Parathyroid adenoma (tissue), 2 donors: Measurements from ENCODE around the gene TNFSF15.

Experiments
- H2AFZ ChIP-seq: fragments of 300-600 bp; sonication (generic); one replicate; pipeline ENCODE4 v1.7.0; 2017; ENCODE audit warnings: antibody characterized with exemption, mild to moderate bottlenecking
- H3K27ac ChIP-seq: fragments of 300-600 bp; sonication (generic); one replicate; pipeline ENCODE4 v1.7.0; 2017
- H3K27me3 ChIP-seq: fragments of 300-600 bp; sonication (generic); one replicate; pipeline ENCODE4 v1.7.0; 2017; ENCODE audit warnings: low read length; ENCODE audit not compliant: control insufficient read depth, insufficient read depth
- H3K36me3 ChIP-seq: fragments of 300-600 bp; sonication (generic); one replicate; pipeline ENCODE4 v1.7.0; 2017; ENCODE audit warnings: low read length; ENCODE audit not compliant: control insufficient read depth, insufficient read depth
- H3K4me1 ChIP-seq: fragments of 300-600 bp; sonication (generic); one replicate; pipeline ENCODE4 v1.7.0; 2017; ENCODE audit warnings: control low read depth
- H3K4me2 ChIP-seq: fragments of 300-600 bp; sonication (generic); one replicate; pipeline ENCODE4 v1.7.0; 2017; ENCODE audit warnings: low read length
- H3K4me3 ChIP-seq: fragments of 300-600 bp; sonication (generic); one replicate; pipeline ENCODE4 v1.7.0; 2017; ENCODE audit warnings: low read depth, low read length
- H3K79me2 ChIP-seq: fragments of 300-600 bp; sonication (generic); one replicate; pipeline ENCODE4 v1.7.0; 2017; ENCODE audit warnings: control low read depth
- H3K9ac ChIP-seq: fragments of 300-600 bp; sonication (generic); one replicate; pipeline ENCODE4 v1.7.0; 2017; ENCODE audit warnings: mild to moderate bottlenecking
- H3K9me3 ChIP-seq: fragments of 300-600 bp; sonication (generic); one replicate; pipeline ENCODE4 v1.7.0; 2017; ENCODE audit warnings: low read length; ENCODE audit not compliant: control insufficient read depth
- TF ChIP-seq, protein P1 (sequence below): fragments of 300-600 bp; sonication (generic); IDR thresholded peaks from one replicate; pipeline ENCODE4 v1.7.0; 2017; ENCODE audit warnings: antibody characterized with exemption, mild to moderate bottlenecking
- donor health status: primary hyperparathyroidism.

Gene TNFSF15

GRCh38 chr9:114805670-114806525 is at the start of gene TNFSF15:
Gene TNFSF15, minus strand, starts transcription at chr9:114806039. Its CDS starts 27 bp downstream, at chr9:114806012.
- Histone ChIP-seq H3K27ac (peak within 1 kb of the TSS; percentile 89), H3K4me3 (peak within 1 kb of the TSS; percentile 34), H3K4me1 (peaks cover 34% of the 10 kb centered on the region), H3K4me2 (peak within 1 kb of the TSS; percentile 52), H3K9ac (no peak within 1 kb of the TSS), H3K27me3 (no peaks in the 10 kb centered on the region), H3K36me3 (no peaks in the 10 kb centered on the region), H3K9me3 (no peaks in the 10 kb centered on the region), H3K79me2 (no peaks in the 10 kb centered on the region), H2AFZ (peak within 1 kb of the TSS; percentile 77)
- TF ChIP-seq, protein P1, sequence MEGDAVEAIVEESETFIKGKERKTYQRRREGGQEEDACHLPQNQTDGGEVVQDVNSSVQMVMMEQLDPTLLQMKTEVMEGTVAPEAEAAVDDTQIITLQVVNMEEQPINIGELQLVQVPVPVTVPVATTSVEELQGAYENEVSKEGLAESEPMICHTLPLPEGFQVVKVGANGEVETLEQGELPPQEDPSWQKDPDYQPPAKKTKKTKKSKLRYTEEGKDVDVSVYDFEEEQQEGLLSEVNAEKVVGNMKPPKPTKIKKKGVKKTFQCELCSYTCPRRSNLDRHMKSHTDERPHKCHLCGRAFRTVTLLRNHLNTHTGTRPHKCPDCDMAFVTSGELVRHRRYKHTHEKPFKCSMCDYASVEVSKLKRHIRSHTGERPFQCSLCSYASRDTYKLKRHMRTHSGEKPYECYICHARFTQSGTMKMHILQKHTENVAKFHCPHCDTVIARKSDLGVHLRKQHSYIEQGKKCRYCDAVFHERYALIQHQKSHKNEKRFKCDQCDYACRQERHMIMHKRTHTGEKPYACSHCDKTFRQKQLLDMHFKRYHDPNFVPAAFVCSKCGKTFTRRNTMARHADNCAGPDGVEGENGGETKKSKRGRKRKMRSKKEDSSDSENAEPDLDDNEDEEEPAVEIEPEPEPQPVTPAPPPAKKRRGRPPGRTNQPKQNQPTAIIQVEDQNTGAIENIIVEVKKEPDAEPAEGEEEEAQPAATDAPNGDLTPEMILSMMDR, result no peak

GRCh38 chr9:114855488-114855887 is 49.6 kb upstream of the TNFSF15 start:
- H3K36me3 ChIP-seq, result no peaks in the 10 kb centered on the region
- no peak overlapping the region for H3K4me2 ChIP-seq
- no peak overlapping the region for H3K27ac ChIP-seq
- no peak overlapping the region for H2AFZ ChIP-seq
- H3K9ac ChIP-seq, result no peak overlapping the region
- no peaks in the 10 kb centered on the region for H3K9me3 ChIP-seq
- no peak overlapping the region for H3K4me3 ChIP-seq
- H3K27me3 ChIP-seq, result no peaks in the 10 kb centered on the region
- H3K79me2 ChIP-seq, result no peaks in the 10 kb centered on the region
- no peaks in the 10 kb centered on the region for H3K4me1 ChIP-seq
- TF ChIP-seq, protein P1, result no peak

GRCh38 chr9:114854736-114855355 is 49.0 kb upstream of the TNFSF15 start:
- Histone ChIP-seq H3K4me2 (no peak overlapping the region), H3K9ac (no peak overlapping the region), H3K79me2 (no peaks in the 10 kb centered on the region), H3K27ac (no peak overlapping the region), H3K4me1 (no peaks in the 10 kb centered on the region), H3K9me3 (no peaks in the 10 kb centered on the region), H3K4me3 (no peak overlapping the region), H3K27me3 (no peaks in the 10 kb centered on the region), H2AFZ (no peak overlapping the region), H3K36me3 (no peaks in the 10 kb centered on the region)
- TF ChIP-seq, protein P1, result no peak

- no peak overlapping the region for H3K4me2 ChIP-seq
- H3K79me2 ChIP-seq, result no peaks in the 10 kb centered on the region
- H3K4me3 ChIP-seq, result no peak overlapping the region
- no peak overlapping the region for H3K27ac ChIP-seq
- no peaks in the 10 kb centered on the region for H3K27me3 ChIP-seq
- TF ChIP-seq, protein P1, result no peak
- no peaks in the 10 kb centered on the region for H3K36me3 ChIP-seq
- H2AFZ ChIP-seq, result no peak overlapping the region
- H3K4me1 ChIP-seq, result no peaks in the 10 kb centered on the region
- no peaks in the 10 kb centered on the region for H3K9me3 ChIP-seq
- no peak overlapping the region for H3K9ac ChIP-seq
Measured at GRCh38 chr9:114853071-114853855, 47.4 kb upstream of the TNFSF15 start.
